GM12891 (cell line): ENCODE measurements around the gene NFATC1.

ENCODE experiments used
- DNase-seq: peaks from one replicate; pipeline ENCODE4 v3.0.0; 2011; ENCODE audit warnings: low spot score; ENCODE audit not compliant: insufficient read length
- FAIRE-seq: peaks from 2 replicates; lab custom pipeline; 2011; peaks lifted over from hg19 to GRCh38; lab: Jason Lieb, UNC
- PAX5 ChIP-seq: IDR thresholded peaks from 2 replicates; pipeline ENCODE4 v1.6.1; 2011; ENCODE audit warnings: low read length, moderate library complexity, mild to moderate bottlenecking; ENCODE audit not compliant: insufficient read depth, severe bottlenecking
- POLR2A ChIP-seq: IDR thresholded peaks from 2 replicates; pipeline ENCODE4 v1.6.1; 2011; ENCODE audit warnings: low read depth, low read length, control low read depth
- POLR2AphosphoS5 ChIP-seq: IDR thresholded peaks from 2 replicates; pipeline ENCODE4 v1.6.1; 2011; ENCODE audit warnings: low read depth, low read length, control low read depth
- POU2F2 ChIP-seq: IDR thresholded peaks from 2 replicates; pipeline ENCODE4 v1.6.1; 2011; ENCODE audit warnings: low read depth, mild to moderate bottlenecking, control low read depth, low read length, moderate library complexity
- SPI1 ChIP-seq: IDR thresholded peaks from 2 replicates; pipeline ENCODE4 v1.6.1; 2011; ENCODE audit warnings: low read depth, low read length, control low read depth
- TAF1 ChIP-seq: IDR thresholded peaks from 2 replicates; pipeline ENCODE4 v1.6.1; 2011; ENCODE audit warnings: low read depth, low read length, control low read depth

The NFATC1 gene

DNA sequence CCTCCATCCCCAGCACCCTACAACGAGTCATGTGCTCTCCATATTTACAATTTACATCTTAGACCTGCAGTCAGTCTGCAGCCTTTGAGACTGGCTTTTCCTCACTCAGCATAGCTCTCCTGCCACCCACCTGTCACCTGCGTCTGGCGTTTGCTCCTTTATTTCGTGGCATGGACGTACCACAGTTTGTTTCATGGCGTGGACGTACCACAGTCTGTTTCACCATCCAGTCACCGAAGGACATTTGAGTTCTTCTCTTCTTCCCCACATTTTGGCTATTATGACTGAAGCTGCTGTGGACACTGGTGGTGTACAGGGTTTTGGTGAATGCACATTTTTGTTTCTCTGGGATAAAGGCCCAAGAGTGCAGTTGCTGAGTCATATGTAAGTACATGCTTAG lies 142.0 kb downstream of the NFATC1 start:
- DNase-seq, result no peak
- FAIRE-seq, result no peak
- TF ChIP-seq TAF1 (no peak), POU2F2 (no peak), PAX5 (no peak), SPI1 (no peak), POLR2AphosphoS5 (no peak), POLR2A (no peak)

DNA sequence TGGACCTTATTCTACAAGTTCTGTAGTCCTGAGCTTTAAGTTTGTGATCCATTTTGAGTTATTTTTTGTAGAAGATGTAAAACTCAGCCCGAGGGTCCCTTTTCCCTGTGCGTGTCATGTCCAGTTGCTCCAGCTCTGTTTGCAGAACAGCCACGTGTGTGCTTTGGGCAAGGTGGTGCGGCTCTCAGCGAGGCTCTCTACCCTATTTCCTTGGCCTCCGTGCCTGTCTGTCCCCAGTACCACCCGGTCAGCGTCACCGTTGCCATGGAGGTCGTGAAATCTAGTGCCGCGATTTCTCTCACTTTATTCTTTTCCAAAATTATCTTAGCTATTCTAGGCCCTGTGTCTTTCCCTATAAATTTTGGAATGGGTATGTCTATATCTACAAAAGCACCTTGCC lies 142.9 kb downstream of the NFATC1 start:
- TF ChIP-seq POLR2A (no peak), SPI1 (no peak), POLR2AphosphoS5 (no peak), POU2F2 (no peak), PAX5 (no peak), TAF1 (no peak)
- no peak for FAIRE-seq
- DNase-seq, result no peak

DNA sequence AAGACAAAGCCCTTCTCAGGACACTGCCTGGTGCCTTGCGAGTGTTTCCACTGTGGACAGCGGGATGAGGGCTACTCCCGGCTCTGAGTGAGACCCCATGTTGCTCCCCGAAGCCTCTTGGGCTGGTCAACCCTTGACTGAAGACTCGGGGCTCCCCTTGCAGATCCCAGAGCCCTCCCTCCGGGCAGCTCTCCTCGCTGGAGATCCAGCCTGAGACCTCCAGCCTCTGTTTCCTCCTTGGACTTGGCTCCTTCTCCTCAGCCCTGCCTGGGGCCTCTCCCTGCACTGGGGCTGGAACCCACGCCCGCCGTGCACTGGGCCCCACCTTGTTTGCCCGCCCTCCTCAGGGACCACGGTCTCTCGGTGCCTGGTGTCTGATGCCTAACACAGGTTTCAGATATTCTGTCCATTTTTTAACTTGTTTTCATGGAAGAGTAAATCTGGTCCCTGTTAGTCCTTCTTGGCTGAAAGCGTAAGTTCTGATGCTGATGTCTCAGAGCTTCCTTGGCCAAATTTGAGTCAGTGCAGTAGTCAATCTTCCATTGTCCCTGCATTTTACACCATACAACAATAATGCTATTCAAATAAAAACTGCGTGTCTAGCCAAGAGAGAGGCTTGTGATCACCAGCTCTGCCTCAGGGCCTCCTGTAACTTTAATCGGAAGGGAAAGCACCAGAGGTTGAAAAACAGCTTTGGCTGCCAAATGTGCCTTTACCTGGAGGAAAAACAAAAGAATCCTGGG lies 144.6 kb downstream of the NFATC1 start:
- no peak for TF ChIP-seq POLR2AphosphoS5
- TF ChIP-seq PAX5, result no peak
- TF ChIP-seq POLR2A, result no peak
- no peak for TF ChIP-seq SPI1
- TF ChIP-seq POU2F2, result no peak
- no peak for TF ChIP-seq TAF1
- FAIRE-seq (no peak), DNase-seq (no peak)

DNA sequence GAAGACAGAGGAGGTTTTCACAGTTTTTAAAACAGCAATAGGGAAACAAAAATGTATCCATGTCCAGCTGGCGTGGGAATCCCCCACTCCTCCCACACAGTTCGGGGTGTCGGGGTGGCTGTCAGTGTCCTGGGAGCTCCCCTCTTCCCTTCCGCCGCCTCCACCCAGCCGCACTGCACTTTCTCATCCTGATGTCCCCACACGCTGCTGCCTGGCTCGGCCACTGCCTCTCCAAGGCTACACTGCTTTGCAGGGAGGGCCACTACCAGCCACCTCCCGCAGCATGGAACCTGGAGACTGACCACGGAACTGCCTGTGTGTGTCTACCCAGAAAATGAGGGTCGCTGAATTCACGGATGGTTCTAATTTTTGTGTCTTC lies 145.2 kb downstream of the NFATC1 start:
- DNase-seq (no peak), FAIRE-seq (no peak)
- TF ChIP-seq PAX5 (no peak), SPI1 (no peak), POLR2AphosphoS5 (no peak), POU2F2 (no peak), POLR2A (no peak), TAF1 (no peak)

DNA sequence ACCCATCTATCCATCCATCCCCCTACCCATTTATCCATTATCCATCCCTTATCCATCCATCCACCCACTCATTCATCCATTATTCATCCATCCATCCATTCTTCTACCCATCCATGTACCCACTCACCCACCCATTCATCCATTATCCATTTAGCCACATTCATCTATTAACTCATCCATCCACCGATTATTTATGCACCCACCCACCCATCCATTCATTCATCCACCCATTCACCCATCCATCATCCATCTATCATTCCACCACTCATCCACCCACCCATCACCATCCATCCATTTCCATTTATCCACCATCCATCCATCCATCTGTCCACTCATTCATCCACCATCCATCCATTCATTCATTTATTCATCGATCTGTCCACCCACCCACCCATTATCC lies 146.5 kb downstream of the NFATC1 start:
- DNase-seq, result no peak
- no peak for FAIRE-seq
- no peak for TF ChIP-seq PAX5
- TF ChIP-seq TAF1, result no peak
- no peak for TF ChIP-seq POU2F2
- no peak for TF ChIP-seq POLR2A
- no peak for TF ChIP-seq SPI1
- no peak for TF ChIP-seq POLR2AphosphoS5

DNA sequence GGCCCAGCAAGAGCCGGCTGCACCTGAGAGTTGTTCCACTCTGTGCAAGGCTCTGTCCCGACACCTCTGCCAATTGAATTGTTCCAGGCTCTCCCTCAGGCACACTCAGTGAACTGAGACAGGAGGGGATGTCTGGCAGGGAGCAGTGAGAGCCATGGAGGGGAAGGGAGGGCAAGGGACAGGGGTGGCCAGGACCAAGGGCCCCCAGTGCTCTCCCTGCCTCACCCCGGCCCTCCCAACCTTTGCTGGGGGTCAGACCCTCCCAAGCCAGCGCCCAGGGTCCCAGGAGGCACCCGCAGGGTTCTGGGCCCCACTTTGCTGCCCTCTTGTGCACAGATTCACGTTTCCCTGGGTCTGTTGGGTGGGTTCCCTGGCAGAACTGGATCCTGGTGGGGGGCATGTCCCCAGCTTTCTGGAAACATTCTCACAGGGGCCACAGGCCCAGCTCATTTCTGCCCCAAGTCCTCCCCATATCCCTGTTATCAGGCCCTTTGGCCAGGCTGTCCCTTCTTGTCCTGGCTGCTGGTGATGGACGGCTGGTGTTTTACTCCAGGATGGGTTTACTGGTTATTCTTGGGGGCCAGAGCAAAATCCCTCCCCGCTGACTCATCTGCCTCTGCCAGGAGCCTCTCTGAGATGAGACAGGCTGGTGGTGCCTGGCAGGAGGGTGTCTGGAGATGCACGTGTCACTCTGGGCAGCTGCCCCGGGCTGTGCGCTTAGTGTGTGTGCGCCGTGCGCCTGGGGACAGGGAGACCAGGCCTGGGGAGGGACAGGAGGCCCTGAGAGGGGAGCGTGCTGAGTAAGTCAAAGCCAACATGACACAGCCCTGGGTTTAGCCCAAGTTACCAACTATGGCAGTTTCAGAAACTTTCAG lies 147.4 kb downstream of the NFATC1 start:
- no peak for DNase-seq
- no peak for FAIRE-seq
- TF ChIP-seq TAF1, result no peak
- TF ChIP-seq POU2F2, result no peak
- no peak for TF ChIP-seq POLR2A
- TF ChIP-seq POLR2AphosphoS5, result no peak
- no peak for TF ChIP-seq SPI1
- TF ChIP-seq PAX5, result no peak

DNA sequence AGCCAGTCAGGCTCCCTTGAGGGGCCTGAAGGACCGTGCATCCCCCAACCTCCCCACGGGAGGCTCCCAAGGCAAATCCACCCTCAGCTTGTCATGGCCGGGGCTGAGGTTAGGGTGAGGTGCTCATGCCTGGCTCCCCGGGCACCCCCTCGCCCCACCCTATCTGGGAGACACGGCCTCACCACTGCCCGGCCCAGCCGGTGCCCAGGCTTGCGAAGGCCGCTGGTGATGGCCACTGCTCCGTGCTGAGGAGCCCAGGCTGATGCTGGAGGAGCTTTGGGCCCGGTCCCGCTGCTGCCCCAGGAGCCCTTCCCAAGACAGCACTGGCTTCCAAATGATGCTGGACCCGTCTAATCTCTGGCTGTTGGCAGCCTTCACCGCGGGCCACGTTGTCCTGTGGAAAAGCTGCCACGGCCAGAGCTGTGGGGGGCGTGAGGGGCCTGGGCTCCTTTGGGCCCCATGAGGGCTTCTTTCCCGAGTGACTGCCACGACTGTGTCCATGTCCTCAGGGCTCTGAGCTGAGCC lies 148.2 kb downstream of the NFATC1 start:
- FAIRE-seq (no peak), DNase-seq (no peak)
- TF ChIP-seq TAF1 (no peak), POLR2AphosphoS5 (no peak), SPI1 (no peak), PAX5 (no peak), POLR2A (no peak), POU2F2 (no peak)

DNA sequence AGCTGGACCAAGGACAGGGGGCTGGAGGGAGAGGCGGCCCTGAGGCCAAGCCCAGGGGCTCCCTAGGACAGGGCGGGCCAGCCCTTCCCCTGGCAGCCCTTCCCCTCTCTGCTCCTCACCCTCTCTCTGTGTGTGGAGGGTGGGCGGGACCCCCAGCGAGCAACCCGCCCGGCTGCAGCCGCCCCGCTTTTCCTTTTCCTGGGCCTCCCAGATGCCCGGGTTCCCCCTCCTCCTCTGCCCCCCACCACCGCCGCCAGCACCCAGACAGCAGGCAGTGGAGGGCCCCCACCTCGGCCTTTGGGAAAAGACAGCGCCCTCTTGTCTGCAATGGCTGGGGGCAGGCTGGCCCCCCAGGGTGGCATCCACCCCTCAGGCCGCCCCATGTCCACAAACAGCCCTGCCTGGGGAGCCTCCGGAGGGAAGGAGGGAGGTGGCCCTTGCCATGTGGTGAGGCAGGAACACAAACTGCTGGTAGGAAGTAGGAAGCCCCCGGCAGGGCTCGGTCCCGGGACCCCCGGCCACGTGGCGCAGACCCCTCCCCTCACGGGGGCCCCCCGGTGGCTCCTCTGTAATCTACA lies 148.7 kb downstream of the NFATC1 start:
- TF ChIP-seq TAF1, result no peak
- TF ChIP-seq POLR2AphosphoS5, result no peak
- no peak for TF ChIP-seq POU2F2
- no peak for TF ChIP-seq POLR2A
- TF ChIP-seq SPI1, result no peak
- FAIRE-seq, result no peak
- DNase-seq, result no peak
